ENCODE measurements around the gene CYP27B1.

Gene CYP27B1

GRCh38 chr12:57751788-57752667, 14.8 kb downstream of the CYP27B1 start, which contains the start of gene CDK4:
TSS of gene CDK4 (minus strand) at chr12:57752310. CDS start at chr12:57751717, 593 bp downstream.
- peak; percentile 99 for DNase-seq (ENCODE audit: low read depth in 2 of 2)

GRCh38 chr12:57751432-57751787, 15.5 kb downstream of the CYP27B1 start:
- DNase-seq (ENCODE audit: low read depth in 2 of 2), result no peak

- DNase-seq (ENCODE audit: low read depth in 2 of 2), result no peak
These were observed 16.1 kb downstream of the CYP27B1 start for GRCh38 chr12:57750561-57751431.

GRCh38 chr12:57749061-57749460, 17.8 kb downstream of the CYP27B1 start:
- no peak for DNase-seq (ENCODE audit: low read depth in 2 of 2)

- no peak for DNase-seq (ENCODE audit: low read depth in 2 of 2)
These were observed 20.9 kb downstream of the CYP27B1 start for GRCh38 chr12:57746025-57746424.

GRCh38 chr12:57745485-57745881, 21.4 kb downstream of the CYP27B1 start:
- DNase-seq (ENCODE audit: low read depth in 2 of 2), result no peak

GRCh38 chr12:57744777-57745484, 21.9 kb downstream of the CYP27B1 start, which contains the start of gene TSPAN31:
TSS of gene TSPAN31 (plus strand) at chr12:57745039. CDS start at chr12:57745155, 116 bp downstream.
- DNase-seq (ENCODE audit: low read depth in 2 of 2), result peak; percentile 91 to 94

- DNase-seq (ENCODE audit: low read depth in 2 of 2), result peak; percentile 51 to 59
These were observed 22.6 kb downstream of the CYP27B1 start for GRCh38 chr12:57744194-57744776.

- DNase-seq (ENCODE audit: low read depth in 2 of 2), result no peak
These were observed 23.1 kb downstream of the CYP27B1 start for GRCh38 chr12:57743769-57744168.

GRCh38 chr12:57741844-57742738, 24.8 kb downstream of the CYP27B1 start:
- peak; percentile 69 to 73 for DNase-seq (ENCODE audit: low read depth in 2 of 2)

- no peak for DNase-seq (ENCODE audit: low read depth in 2 of 2)
These were observed 25.5 kb downstream of the CYP27B1 start for GRCh38 chr12:57741413-57741789.

- peak; percentile 69 to 71 for DNase-seq (ENCODE audit: low read depth in 2 of 2)
These were observed 26.0 kb downstream of the CYP27B1 start for GRCh38 chr12:57740656-57741412.

GRCh38 chr12:57739914-57740538, 26.9 kb downstream of the CYP27B1 start:
- no peak for DNase-seq (ENCODE audit: low read depth in 2 of 2)

GRCh38 chr12:57739387-57739786, 27.5 kb downstream of the CYP27B1 start:
- no peak for DNase-seq (ENCODE audit: low read depth in 2 of 2)

- no peak for DNase-seq (ENCODE audit: low read depth in 2 of 2)
These were observed 28.1 kb downstream of the CYP27B1 start, which contains the start of gene AGAP2 for GRCh38 chr12:57738661-57739237. TSS of gene AGAP2 (minus strand) at chr12:57738742. CDS start at chr12:57738246, 496 bp downstream.

- DNase-seq (ENCODE audit: low read depth in 2 of 2), result no peak
These were observed 29.1 kb downstream of the CYP27B1 start for GRCh38 chr12:57737467-57738460.

GRCh38 chr12:57736741-57737466, 30.0 kb downstream of the CYP27B1 start:
- no peak for DNase-seq (ENCODE audit: low read depth in 2 of 2)

Measured in stimulated activated CD8-positive, alpha-beta memory T cell treated with anti-CD3 and anti-CD28 coated beads, Interleukin-7, amount 100 ng/mL, for 4 hours (primary cell).